ENCODE measurements around the gene MOB3A.

- TF ChIP-seq CTCF (IDR thresholded peaks at IDR 0.05; ENCODE audit: low read depth, low read length, poor library complexity, severe bottlenecking) (peak; percentile 88), EZH2phosphoT487 (IDR thresholded peaks at IDR 0.05; ENCODE audit: borderline replicate concordance, low read length) (no peak)
Observed at GRCh38 chr19:2087621-2088100, 8.5 kb downstream of the MOB3A start.
